NOMO-1 (cell line): Measurements from ENCODE around the gene CCDC102A.
"Not testable (repeated sequence)": the region's sequence is repeated elsewhere in the genome, so short reads cannot be mapped to it uniquely, and the experiment has no call there.

ENCODE experiments used
- DNase-seq, 2 experiments: peaks; one replicate each; lab custom pipeline; 2025; ENCODE audit not compliant: unreplicated experiment in 2 of 2; lab: John Stamatoyannopoulos, UW

Gene CCDC102A

DNA sequence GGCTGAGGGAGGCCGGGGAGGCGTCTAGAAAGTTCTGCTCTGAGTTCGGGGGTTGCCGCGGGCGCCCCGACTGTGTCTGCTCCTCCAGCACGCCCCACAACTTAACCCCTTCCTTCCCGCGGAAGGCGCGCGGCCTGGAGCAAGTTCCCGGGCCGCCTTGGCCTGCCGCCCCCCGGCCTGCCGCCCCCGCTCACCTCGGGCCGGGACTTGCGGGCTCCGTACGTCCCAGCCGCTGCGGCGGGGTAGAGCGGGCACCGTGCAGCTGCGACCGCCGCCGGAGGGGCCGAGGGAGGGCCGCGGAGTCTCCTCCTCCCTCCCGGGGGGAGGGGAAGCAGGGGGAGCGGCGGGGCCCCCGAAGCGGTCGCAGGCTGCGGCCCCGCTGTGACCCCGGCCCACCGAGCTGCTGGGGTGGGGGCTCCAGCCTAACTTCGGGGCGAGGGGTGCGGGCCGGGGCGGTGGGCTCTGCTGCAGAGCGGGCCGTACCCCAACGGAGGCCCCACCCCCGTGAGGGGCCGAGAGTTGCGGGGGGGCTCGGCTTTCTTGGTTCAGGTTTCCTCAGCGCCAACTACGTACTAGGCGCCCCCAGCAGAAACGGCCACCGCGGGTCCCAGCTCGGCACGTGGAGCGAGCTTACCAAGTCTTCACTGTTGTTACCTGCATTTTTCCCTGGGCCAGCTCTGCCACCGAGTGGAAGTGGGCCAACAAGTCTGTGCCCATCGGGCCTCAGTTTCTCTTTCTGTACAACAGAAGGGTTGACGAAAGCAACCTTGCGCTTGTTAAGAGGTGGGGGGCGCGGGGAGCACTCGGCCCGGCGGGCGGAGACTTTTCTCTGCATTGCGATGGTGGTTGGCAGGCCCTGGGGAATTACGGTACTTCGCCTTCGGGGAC, at the start of gene CCDC102A:
Gene CCDC102A, minus strand, starts transcription at position 266 of the 888 bp plus-strand sequence. CDS start 7,394 bp downstream, outside the sequence.
- DNase-seq = no peak

DNA sequence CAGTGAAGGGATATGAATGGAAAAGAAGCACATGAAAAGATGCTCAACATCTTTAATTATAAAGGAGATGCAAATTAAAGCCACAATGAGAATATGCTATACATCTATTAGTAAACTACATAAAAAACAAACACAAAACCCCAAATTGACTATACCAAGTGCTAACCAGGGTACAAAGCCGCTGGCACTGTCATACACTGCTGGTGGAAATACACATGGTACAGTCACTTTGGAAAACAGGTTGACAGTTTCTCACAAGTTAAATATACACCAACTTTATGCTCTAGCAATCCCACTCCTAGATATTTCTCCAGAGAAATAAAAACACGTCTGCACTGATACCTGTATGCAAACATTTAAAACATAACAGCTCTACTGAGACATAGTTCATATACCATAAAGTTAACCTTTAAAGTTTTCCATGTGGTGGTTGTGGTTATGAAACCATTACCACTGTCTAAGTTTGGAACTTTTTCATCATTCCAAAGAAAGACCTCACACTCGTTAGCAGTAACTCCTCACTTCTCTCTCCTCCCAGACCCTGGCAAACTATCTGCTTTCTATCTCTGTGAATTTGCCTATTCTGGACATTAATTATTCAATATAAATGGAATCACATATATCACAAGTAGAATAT, 48.8 kb upstream of the CCDC102A start:
- no peak for DNase-seq

DNA sequence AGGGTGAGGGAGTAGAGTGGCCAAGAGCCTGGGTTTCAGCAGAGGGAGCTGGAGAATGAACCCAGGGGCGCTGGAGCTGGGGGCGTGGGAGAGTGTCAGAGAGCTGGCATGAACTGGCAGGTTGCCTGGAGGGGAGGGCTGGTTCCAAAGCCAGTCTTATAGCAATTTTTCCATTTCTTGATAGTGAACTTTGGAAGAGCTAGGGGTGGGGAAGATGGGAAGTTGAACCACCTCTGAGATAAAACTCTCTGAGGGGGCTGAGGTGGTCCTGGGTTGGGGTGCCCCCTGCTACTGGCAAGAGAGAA, 42.9 kb upstream of the CCDC102A start:
- DNase-seq = no peak

DNA sequence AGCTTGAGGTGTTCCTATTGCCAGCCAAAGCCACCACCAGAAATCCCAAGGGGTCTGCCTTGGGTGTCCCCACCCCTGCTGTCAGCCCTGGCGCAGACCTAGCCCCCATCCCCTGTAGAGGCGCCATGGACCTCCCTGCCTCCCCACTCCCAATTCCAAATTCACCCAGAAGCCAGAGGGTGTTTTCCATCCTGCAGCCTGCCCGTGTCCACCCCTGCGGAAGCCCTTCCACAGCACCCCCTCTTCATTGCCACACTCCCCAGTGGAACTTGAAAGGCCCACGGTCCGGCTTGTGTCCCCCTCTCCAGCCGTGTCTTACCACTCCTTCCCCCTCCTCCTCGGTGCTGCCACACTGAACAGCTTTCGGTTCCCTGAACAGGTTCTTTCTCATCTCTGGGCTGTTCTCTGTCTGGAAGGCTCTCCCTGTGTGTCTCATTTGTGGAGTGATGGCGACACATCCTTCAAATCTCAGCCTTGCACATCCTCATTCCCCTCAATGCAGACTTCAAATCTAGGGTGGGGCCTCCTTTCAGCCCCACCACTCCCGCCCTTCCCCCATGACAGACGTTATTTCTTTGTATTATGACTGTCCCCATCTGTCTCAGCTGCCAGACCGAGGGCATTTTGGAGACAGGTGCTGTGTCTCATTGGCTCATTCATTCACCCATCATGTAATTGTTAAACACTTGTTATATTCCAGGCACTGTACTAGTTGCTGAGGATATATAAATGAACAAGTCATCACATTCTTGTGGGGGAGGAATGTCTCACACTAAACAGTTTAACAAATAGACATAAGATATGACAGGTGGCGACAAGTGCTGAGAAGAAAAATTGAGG, 42.4 kb upstream of the CCDC102A start:
- DNase-seq = no peak

DNA sequence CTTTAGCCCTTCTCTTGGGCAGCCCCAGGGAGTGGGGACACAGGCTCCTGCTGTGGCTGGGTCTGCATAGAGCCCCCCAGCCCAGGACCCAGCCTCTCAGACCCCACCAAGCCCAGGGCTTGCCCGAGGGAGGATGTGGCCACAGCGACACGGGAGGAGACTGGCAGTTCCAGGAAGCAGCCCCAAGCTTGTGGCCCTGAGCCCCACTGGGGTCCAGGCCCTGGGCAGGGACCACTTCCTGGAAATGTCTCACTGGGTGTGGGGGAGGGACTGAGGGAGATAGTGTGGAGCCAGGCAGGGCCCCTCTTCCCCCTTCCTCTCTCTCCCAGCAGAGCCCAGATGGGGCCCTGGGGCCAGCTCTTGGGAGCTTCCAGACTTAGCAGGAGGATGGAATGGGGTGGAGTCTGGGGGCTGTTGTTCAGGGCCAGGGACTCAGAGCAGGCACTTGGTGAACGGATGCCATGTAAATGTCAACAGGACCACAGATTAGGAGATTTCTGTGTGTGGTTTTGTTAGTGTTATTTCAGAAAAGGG, 41.4 kb upstream of the CCDC102A start:
- no peak for DNase-seq

DNA sequence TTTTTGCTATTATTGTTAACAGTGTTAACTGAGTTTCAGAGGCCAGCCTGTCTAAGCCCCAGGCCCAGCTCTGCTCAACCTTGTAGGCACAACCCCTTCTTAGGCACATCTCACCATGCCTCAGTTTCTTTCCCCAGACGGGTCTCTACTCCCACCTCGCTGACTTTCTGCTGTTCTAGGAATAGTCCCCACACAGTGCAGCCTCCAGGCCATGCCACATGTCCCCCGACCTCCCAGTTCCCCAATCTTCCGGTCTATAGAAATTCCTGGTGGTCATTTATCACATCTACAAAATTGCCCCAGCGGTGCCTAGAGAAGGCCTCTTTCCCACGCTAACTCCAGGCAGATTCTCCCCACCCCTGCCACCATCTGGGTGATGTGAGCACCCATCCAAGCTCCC, 40.8 kb upstream of the CCDC102A start:
- DNase-seq = no peak

DNA sequence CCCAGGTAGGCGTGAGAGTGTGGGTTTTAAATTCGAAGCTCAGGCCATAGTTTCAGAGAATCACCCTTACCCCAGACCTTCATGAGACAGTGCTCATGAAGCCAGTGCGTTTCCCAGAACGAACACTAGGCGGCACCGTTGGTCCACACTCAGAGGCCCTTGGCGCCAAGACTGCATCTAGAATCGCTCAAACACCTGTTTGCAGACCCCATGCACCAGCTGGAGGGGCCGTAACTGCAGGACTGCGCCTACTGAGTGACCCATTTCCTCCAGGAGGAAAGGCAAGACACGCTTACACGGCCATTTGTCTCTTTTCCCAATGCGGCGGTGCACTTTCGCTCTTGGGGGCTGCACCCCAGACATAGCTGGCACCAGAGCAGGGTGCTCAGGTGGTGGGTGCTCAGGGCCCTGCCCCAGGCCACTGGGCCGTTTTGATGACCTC, 40.1 kb upstream of the CCDC102A start:
- peak; percentile 29 to 49 for DNase-seq

DNA sequence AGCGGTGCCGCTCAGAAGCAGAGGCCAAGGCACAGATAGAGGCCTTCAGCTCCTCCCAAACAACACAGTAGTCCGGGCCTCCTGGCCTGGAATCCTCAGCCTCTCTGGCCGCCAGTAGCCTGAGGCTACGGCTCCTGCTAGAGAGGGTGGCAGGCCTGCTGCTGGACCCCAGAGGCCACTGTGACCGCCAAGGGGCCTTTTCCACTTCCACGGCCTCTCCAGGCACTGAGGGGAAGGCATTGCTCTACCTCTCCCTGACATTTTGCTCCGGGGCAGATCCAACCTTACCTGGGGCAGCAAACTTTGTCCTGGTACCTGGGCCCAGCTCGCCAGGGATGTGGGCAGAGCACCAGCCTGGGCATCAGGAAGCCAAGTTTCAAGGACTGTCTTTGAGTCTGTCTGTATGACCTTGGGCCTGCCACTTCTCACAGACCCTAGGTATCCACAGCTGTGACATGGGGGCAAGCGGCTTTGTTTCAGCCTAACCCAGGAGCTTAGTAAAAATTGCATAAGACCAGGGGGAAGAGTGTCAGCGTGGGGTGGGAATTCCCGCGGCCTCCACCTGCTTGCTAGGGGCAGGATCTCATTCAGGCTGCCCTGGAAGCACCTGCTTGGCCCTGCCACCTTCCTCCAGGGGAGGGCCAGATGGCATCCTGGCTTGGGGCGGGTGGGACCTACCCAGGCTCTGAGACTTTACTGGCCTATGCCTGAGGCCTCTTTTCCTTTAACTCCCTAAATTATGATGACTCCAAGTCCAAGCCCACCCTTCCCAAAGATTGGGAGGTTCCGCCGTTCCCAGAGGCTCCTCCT, 39.3 kb upstream of the CCDC102A start:
- no peak for DNase-seq

DNA sequence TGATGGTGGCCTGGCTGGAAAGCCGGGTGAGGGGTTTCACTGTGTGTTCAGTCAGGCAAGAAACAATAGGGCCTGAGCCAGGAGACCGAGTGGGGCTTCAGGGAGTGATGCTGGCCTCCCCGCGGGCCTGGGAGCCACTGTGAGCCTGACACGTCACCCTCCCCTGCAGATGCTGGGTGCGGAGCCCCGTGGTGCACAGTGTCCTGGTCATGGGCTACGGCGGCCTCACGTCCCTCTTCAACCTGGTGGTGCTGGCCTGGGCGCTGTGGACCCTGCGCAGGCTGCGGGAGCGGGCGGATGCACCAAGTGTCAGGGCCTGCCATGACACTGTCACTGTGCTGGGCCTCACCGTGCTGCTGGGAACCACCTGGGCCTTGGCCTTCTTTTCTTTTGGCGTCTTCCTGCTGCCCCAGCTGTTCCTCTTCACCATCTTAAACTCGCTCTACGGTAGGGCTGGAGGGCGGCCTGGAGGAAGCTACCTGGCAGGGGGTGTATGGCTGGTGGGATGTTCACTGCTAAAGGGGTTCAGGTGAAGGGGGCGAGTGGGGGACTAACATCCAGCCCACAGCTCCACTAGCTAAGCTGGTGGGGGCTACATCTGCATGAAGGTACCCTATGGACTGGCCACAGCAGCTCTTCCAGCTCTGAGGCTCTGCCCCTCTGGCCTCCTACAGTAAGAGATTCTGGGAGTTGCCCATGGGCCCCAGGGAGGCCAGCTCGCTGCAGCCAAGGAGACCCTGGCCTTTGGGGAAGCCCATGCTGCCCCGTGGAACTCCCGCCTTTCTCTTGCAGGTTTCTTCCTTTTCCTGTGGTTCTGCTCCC, 38.5 kb upstream of the CCDC102A start:
- DNase-seq = no peak

DNA sequence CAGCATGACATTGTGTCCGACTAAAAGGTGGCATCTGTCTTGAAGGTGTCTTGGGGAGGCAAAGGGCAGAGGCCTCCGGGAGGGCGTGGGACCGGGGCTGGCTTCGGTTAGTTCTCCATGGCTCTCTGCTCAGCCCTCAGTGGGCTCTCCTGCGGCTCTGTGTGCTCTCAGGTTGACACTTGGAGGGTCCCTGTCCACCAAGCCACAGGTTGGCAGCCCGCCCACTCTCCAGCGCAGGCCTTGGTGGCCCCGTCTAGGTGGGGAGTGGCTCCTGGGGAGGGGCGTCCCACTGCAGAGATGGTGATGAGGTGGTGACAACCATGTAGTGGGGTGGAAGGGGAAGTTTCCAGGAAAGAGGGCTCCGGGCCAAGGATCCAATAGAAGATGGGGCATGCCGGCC, 37.7 kb upstream of the CCDC102A start:
- DNase-seq = no peak

DNA sequence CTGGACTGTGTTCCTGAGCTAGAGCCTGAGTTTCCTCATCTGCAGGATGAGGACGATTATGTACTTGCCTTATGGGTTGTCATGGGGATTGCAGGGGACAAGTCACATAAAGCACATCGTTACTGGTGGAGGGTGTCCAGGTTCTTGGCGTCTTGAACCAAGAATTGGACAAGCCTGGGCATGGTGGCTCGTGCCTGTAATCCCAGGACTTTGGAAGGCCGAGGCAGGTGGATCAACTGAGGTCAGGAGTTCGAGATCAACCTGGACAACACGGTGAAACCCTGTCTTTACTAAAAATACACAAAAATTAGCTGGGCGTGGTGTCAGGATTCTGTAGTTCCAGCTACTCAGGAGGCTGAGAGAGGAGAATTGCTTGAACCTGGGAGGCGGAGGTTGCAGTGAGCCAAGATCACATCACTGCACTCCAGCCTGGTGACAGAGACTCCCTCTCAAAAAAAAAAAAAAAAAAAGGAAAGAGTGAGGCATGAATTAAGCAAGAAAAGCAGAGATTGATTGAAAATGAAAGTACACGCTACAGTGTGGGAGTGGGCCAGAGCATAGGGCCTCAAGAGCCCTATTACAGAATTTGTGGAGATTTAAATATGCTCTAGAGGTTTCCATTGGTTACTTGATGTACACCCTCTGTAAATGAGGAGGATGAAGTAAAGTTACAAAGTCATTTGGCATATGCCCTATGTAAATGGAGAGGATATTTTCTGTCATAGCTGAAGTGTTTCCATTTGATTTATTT, 36.8 kb upstream of the CCDC102A start:
- no peak for DNase-seq

DNA sequence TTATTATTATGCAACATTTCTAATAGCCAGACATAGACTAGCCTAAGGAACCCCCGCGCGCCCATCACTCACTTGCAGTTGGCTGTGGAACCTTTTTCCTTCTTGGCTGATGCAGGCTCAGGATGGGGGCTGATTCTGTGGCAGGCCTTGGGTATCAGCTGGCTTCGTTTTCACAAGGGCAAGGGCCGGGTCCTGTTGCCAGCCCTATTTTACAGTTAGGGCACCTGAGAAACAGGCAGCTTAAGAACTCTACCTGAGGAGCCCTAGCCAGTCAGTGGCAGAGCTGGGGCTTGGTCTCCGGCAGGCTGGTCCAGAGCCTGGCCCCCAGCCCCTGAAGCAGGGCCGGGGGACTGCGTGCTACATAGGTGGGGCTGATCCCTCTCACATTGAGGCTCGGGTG, 34.7 kb upstream of the CCDC102A start:
- no peak for DNase-seq

DNA sequence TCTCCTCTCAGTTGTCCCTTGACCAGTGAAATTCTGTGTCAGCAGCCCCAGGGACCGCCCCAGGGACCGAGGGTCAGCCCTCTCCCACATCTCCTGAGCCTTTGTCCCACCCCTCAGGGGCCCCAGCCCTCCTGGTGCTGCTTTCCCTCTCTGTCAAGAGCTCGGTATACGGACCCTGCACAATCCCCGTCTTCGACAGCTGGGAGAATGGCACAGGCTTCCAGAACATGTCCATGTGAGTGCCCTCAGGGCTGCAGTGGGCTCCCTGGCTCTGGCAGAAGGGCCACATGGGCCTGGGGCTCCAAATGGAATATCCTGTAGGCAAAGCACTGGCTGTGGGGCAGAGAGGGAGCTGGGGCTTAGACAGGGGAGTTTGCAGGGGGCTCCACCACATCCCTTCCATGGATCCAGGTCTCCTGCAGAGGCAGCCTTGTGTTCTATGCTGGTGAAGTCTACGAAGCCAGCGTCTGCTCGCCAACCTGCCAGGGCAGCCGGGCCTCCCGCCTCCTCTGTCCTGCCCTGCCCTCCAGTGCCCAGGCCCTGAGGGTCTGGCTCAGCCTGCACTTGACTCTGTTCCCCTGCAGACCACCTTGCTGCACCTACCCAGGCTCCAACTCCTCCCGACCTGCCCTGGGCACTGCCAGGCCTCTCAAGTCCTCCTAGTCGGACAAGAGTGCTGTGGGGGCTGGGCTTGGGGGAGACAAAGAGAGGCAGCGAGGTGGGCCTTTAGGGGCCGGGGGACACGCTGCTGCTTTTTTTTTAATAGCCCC, 34.1 kb upstream of the CCDC102A start:
- DNase-seq = no peak

DNA sequence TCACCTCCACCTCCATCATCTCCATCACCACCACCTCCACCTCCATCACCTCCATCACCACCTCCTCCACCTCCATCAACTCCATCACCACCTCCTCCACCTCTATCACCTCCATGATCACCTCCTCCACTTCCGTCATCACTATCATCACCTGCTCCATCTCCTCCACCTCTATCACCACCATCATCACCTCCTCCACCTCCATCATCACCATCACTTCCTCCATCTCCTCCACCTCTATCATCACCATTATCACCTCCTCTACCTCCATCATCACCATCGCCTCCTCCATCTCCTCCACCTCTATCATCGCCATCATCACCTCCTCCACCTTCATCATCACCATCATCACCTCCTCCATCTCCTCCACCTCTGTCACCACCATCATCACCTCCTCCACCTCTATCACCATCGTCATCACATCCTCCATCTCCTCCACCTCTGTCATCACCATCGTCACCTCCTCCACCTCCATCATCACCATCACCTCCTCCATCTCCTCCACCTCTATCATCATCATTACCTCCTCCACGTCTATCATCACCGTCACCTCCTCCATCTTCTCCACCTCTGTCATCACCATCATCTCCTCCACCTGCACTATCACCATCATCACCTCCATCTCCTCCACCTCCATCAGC, 33.1 kb upstream of the CCDC102A start:
- DNase-seq = no peak

DNA sequence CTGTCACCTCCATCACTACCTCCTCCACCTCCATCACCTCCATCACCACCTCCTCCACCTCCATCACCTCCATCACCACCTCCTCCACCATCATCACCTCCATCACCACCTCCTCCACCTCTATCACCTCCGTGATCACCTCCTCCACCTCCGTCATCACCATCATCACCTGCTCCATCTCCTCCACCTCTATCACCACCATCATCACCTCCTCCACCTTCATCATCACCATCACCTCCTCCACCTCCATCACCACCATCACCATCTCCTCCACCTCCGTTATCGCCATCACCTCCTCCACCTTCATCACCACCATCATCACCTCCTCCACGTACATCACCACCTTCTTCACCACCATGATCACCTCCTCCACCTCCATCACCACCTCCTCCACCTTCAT, 32.4 kb upstream of the CCDC102A start:
- not testable (repeated sequence) for DNase-seq

DNA sequence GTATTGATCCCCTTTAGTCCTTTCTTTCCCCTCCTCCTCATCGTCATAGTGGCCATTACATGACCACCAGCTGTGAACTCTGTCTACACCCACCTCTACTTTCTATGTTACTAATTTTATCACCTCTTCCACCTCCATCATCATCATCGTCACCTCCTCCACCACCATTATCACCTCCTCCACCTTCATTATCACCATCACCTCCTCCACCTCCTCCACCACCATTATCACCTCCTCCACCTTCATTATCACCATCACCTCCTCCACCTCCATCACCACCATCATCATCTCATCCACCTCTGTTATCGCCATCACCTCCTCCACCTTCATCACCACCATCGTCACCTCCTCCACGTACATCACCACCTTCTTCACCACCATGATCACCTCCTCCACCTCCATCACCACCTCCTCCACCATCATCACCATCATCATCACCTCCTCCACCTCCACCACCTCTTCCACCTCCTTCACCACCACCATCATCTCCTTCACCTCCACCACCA, 31.9 kb upstream of the CCDC102A start:
- DNase-seq = no peak

DNA sequence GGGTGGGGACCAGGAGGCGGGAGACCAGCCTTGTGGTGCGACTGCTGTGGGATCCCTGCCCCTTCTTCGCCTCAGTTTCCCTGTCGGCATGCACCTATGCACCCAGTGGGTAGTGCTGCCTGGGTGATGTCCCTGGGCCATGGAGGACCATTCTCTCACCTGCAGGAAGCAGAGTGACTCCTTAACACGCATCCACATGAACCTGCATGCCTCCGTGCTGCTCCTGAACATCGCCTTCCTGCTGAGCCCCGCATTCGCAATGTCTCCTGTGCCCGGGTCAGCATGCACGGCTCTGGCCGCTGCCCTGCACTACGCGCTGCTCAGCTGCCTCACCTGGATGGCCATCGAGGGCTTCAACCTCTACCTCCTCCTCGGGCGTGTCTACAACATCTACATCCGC, 31.3 kb upstream of the CCDC102A start:
- no peak for DNase-seq
